Osteocyte (in vitro differentiated cells): ENCODE data around the gene GSK3B. TPM values are rescaled to one million over a fixed set of nuclear protein-coding genes. Genes with fewer than 3 reads are reported as not detected.

Experiments
- DNase-seq: peaks from one replicate; pipeline ENCODE4 v3.0.0; 2021; ENCODE audit warnings: mixed read lengths; ENCODE audit not compliant: unreplicated experiment; ENCODE audit errors: extremely low spot score
- H3K27ac Mint-ChIP-seq: one replicate; pipeline ENCODE4 v1.8.0; 2021; ENCODE audit warnings: mild to moderate bottlenecking, mixed read lengths; ENCODE audit not compliant: unreplicated experiment
- H3K27me3 Mint-ChIP-seq: one replicate; pipeline ENCODE4 v1.8.0; 2021; ENCODE audit warnings: mixed read lengths; ENCODE audit not compliant: unreplicated experiment
- H3K36me3 Mint-ChIP-seq: one replicate; pipeline ENCODE4 v1.8.0; 2021; ENCODE audit warnings: mixed read lengths; ENCODE audit not compliant: unreplicated experiment
- H3K4me1 Mint-ChIP-seq: one replicate; pipeline ENCODE4 v1.8.0; 2021; ENCODE audit warnings: mixed read lengths; ENCODE audit not compliant: unreplicated experiment
- H3K4me3 Mint-ChIP-seq: one replicate; pipeline ENCODE4 v1.8.0; 2021; ENCODE audit warnings: mild to moderate bottlenecking, moderate library complexity, mixed read lengths; ENCODE audit not compliant: unreplicated experiment
- H3K9me3 Mint-ChIP-seq: one replicate; pipeline ENCODE4 v1.8.0; 2021; ENCODE audit warnings: mixed read lengths; ENCODE audit not compliant: unreplicated experiment
- total RNA-seq: library from RNA; stranded (reverse); gene quantifications from 2 replicates; pipeline ENCODE4 v1.2.1, GENCODE V29; 2021
- TF ChIP-seq, protein P1 (sequence below): fragments of 200-600 bp; sonication (generic); IDR thresholded peaks from 2 replicates; pipeline ENCODE4 v1.5.0; 2021; ENCODE audit warnings: antibody characterized with exemption, mild to moderate bottlenecking, moderate library complexity

GSK3B gene
- total RNA-seq, 1 donor from 2014 or later = 80.0 TPM

DNA sequence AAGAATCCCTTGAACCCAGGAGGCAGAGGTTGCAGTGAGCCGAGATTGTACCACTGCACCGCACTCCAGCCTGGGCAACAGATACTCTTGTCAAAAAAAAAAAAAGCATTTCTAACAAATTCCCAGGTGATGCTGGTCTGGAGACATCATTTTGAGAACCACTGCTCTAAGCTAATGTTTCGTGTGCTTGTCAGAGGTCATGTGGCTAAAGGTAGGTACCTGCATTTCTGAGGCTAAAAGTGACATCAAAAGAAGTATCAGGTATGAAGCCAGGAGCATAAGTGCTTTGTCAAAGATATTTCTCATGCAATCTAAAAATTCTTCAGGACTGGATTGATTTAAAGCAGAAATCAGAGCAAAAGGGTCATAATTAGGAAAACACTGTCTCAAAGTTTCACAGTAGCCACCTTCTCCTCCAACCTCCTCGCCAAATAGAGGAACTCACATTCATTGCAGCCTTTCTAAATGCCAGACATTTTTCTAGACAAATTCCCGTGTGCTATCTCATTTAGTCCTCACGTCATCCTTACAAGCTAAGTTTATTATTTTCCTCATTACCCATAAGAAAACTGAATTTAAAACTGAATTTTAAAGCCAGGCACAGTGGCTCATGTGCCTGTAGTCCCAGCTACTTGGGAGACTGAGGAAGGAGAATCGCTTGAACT is 25.7 kb upstream of the GSK3B start:
- DNase-seq = no peak
- Mint-ChIP-seq H3K27me3 (no peaks in the 10 kb centered on the region), H3K27ac (no peak overlapping the region), H3K9me3 (peaks cover 11% of the 10 kb centered on the region), H3K36me3 (peaks cover 2% of the 10 kb centered on the region), H3K4me3 (no peak overlapping the region), H3K4me1 (peaks cover 3% of the 10 kb centered on the region)
- TF ChIP-seq, protein P1, sequence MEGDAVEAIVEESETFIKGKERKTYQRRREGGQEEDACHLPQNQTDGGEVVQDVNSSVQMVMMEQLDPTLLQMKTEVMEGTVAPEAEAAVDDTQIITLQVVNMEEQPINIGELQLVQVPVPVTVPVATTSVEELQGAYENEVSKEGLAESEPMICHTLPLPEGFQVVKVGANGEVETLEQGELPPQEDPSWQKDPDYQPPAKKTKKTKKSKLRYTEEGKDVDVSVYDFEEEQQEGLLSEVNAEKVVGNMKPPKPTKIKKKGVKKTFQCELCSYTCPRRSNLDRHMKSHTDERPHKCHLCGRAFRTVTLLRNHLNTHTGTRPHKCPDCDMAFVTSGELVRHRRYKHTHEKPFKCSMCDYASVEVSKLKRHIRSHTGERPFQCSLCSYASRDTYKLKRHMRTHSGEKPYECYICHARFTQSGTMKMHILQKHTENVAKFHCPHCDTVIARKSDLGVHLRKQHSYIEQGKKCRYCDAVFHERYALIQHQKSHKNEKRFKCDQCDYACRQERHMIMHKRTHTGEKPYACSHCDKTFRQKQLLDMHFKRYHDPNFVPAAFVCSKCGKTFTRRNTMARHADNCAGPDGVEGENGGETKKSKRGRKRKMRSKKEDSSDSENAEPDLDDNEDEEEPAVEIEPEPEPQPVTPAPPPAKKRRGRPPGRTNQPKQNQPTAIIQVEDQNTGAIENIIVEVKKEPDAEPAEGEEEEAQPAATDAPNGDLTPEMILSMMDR = no peak

DNA sequence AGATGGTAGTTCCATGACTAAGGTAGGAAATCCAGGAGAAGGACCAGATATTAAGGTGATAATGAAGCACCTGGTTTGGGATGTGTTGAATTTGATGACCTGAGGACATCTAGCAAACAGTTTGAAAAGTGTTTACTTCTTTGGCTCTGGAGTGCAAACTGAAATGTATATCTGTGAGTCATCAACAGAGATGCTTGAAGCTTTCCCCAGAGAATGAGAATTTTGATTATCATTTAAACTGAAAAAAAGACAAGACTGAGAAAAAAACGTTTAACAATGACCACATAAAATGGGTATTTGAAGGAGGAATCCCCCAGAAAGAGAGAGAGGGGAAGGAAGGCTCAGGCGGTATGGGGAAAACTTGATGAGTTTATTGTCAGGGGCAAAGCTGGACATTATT is 20.7 kb upstream of the GSK3B start:
- DNase-seq = no peak
- Mint-ChIP-seq H3K27me3 (no peaks in the 10 kb centered on the region), H3K36me3 (peaks cover 2% of the 10 kb centered on the region), H3K4me1 (peaks cover 13% of the 10 kb centered on the region), H3K4me3 (no peak overlapping the region), H3K27ac (no peak overlapping the region), H3K9me3 (peaks cover 11% of the 10 kb centered on the region)
- TF ChIP-seq, protein P1 = no peak

DNA sequence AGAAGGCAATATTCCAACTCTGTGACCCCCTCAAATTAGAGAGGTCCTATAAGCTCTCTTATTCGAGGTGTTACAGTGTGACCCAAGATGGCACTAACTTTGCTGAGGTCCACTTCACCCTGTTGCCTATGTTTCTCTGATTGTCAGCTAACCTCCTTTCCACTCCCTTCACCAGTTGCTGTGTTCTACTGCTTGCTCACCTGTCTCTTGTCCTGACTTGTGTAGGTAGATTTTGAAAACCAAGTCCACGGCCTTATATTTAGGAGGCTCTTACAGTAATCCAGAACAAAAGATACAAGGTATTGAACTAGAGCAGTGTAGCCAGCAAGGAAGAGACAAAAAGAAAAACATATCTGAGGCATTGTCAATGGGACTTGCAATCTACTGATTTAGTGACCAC is 20.1 kb upstream of the GSK3B start:
- H3K36me3 Mint-ChIP-seq = peaks cover 2% of the 10 kb centered on the region
- peaks cover 13% of the 10 kb centered on the region for H3K4me1 Mint-ChIP-seq
- H3K4me3 Mint-ChIP-seq = no peak overlapping the region
- H3K27me3 Mint-ChIP-seq = no peaks in the 10 kb centered on the region
- TF ChIP-seq, protein P1 = no peak
- no peak overlapping the region for H3K27ac Mint-ChIP-seq
- H3K9me3 Mint-ChIP-seq = peaks cover 11% of the 10 kb centered on the region
- DNase-seq = no peak

DNA sequence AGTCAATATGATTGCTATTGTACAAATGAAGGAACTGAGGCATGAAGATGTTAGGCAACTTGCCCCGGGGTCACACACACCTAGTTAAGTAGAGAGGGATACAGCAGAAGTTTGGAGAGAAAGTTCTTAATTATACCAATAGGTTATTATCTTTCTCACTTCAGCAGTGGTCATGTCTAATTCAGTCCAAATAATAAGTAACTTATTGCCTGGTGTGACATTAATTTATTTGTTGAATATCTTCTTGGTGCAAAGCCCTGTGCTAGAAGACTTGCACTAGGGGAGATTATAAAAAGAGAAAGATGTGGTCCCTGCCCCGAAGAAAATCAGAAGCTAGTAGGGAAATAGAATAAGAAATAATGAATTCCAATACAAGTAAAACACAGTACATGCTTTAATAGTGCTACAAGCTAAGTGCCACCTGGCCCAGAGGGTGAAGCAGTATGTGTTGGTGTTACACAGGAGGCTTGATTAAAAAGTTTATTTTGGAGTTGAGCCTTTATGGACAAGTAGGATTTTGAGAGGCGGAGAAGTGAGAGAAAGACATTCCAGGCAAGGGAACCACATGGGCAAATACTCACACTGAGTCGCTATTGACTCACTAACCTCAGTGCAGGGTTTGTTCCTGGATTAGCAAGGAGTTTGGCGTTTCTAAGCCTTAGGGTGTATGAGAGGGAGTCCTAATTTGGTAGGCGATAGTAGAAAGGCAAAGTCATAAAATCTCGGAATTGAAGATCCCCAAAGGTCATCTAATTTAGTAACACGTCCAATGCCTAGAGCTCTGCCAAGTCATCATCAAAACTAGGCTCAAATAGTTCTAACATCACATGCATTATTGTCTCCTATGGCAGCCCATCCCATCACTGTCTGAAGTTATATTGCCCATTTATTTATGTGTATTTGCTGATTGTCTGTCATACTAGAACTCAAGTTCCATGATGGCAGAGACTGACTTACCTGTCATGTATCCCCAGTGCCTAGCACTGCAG is 19.2 kb upstream of the GSK3B start:
- H3K36me3 Mint-ChIP-seq = peaks cover 2% of the 10 kb centered on the region
- H3K9me3 Mint-ChIP-seq = peaks cover 11% of the 10 kb centered on the region
- H3K27ac Mint-ChIP-seq = peak overlapping the region; percentile 49
- no peak overlapping the region for H3K4me3 Mint-ChIP-seq
- no peaks in the 10 kb centered on the region for H3K27me3 Mint-ChIP-seq
- TF ChIP-seq, protein P1 = no peak
- H3K4me1 Mint-ChIP-seq = peaks cover 13% of the 10 kb centered on the region
- no peak for DNase-seq

DNA sequence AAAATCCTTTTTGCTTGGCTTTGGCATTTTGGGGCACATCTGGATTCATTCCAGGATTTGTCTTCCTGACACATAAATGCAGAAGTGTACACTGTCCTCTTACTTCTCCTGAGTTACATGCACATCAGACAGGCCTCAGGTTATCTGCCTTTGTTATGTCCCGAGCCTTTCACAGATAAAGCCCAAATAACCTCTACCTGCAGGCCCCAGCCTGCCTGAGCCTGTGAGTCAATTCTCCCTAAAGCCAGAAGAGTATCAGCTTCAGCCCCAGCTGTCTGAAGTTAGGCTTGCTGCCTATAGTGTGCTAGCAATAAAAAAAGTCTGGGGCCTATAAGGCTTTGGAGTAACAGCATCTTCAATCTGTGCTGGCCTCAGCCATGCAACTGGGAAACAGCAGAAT is 17.7 kb upstream of the GSK3B start:
- TF ChIP-seq, protein P1 = no peak
- Mint-ChIP-seq H3K4me3 (no peak overlapping the region), H3K27me3 (no peaks in the 10 kb centered on the region), H3K4me1 (peaks cover 13% of the 10 kb centered on the region), H3K36me3 (no peaks in the 10 kb centered on the region), H3K9me3 (peaks cover 8% of the 10 kb centered on the region), H3K27ac (no peak overlapping the region)
- DNase-seq = no peak
